ENCODE measurements around the gene CDK18. TPM values are rescaled to one million over a fixed set of nuclear protein-coding genes. Genes with fewer than 3 reads are reported as not detected.

Gene CDK18
- total RNA-seq, 1 donor from 2014 or later, result 0.68 TPM

DNA sequence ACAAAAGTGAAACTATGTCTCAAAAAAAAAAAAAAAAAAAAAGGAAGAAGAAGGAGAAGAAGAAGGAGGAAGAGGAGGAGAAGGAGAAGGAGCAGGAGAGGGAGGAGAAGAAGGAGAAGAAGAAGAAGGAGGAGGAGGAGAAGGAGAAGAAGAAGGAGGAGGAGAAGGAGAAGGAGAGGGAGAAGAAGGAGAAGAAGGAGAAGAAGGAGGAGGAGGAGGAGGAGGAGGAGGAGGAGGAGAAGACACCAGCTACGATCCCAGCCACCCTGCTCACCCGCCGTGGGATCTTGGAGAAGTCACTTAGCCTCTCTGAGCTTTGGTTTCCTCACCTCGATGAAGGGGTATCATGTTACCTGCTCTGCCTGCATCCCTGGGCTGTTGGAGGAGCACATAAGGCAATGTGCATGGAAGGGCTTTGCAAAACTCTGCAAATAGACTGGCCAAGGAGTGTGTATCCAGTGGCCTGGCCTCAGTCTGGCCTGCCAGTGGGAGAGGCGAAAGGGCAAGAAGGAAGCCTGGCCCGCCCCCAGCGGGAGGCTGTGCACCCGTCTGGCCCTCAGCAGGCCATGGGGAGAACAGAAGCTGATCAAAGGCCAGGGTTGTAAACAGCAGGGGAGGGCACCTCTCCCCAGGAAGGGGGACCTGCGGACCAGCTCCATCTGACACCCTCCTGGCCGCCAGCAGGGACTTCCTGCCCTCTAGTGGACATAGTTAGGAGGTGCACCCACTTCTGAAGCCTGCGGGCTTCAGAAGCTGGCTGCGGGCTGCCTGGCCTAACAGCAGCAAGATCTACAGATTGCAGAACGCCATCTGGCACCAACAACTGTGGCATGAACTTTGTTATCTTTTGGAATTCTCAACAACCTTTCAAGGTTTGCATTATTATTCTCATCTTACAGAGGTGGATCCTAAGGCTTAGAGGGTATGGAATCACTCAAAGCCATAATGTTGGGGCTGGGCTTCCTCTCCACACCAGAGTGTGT, 19.2 kb upstream of the CDK18 start:
- Mint-ChIP-seq H3K36me3 (ENCODE audit: low read depth) (no peaks in the 10 kb centered on the region), H3K27ac (no peak overlapping the region), H3K4me1 (ENCODE audit: low read depth) (peaks cover 13% of the 10 kb centered on the region), H3K9me3 (no peaks in the 10 kb centered on the region), H3K27me3 (ENCODE audit: low read depth) (peaks cover 52% of the 10 kb centered on the region), H3K4me3 (ENCODE audit: low read depth) (no peak overlapping the region)
- peak; percentile 53 for DNase-seq (ENCODE audit: low spot score)
- intact Hi-C loops (cut with micrococcal nuclease), result loop anchor here (1.0 kb wide), 1 partner anchor 131 kb away; no protein-coding TSS in a partner anchor

- intact Hi-C loops (cut with micrococcal nuclease), result no loop called here
- Mint-ChIP-seq H3K4me3 (ENCODE audit: low read depth) (no peak overlapping the region), H3K27me3 (ENCODE audit: low read depth) (peaks cover 47% of the 10 kb centered on the region), H3K9me3 (no peaks in the 10 kb centered on the region), H3K36me3 (ENCODE audit: low read depth) (no peaks in the 10 kb centered on the region), H3K4me1 (ENCODE audit: low read depth) (peaks cover 7% of the 10 kb centered on the region), H3K27ac (no peak overlapping the region)
- no peak for DNase-seq (ENCODE audit: low spot score)
Observed at GRCh38 chr1:205486258-205486657, 18.2 kb upstream of the CDK18 start.

- H3K27ac Mint-ChIP-seq, result no peak overlapping the region
Observed at GRCh38 chr1:205488074-205488723, 16.3 kb upstream of the CDK18 start.

GRCh38 chr1:205491794-205492193, 12.7 kb upstream of the CDK18 start:
- Mint-ChIP-seq H3K4me1 (ENCODE audit: low read depth) (peaks cover 6% of the 10 kb centered on the region), H3K4me3 (ENCODE audit: low read depth) (no peak overlapping the region), H3K27ac (no peak overlapping the region), H3K27me3 (ENCODE audit: low read depth) (peaks cover 37% of the 10 kb centered on the region), H3K9me3 (no peaks in the 10 kb centered on the region), H3K36me3 (ENCODE audit: low read depth) (no peaks in the 10 kb centered on the region)
- no peak for DNase-seq (ENCODE audit: low spot score)
- intact Hi-C loops (cut with micrococcal nuclease), result no loop called here

More at GRCh38 chr1:205488074-205488723, 16.3 kb upstream of the CDK18 start:
- Mint-ChIP-seq H3K4me1 (ENCODE audit: low read depth) (peaks cover 6% of the 10 kb centered on the region), H3K9me3 (no peaks in the 10 kb centered on the region), H3K27me3 (ENCODE audit: low read depth) (peaks cover 40% of the 10 kb centered on the region), H3K4me3 (ENCODE audit: low read depth) (no peak overlapping the region), H3K36me3 (ENCODE audit: low read depth) (no peaks in the 10 kb centered on the region)
- intact Hi-C loops (cut with micrococcal nuclease), result loop anchor here (1.0 kb wide), 1 partner anchor 36 kb away; no protein-coding TSS in a partner anchor
- no peak for DNase-seq (ENCODE audit: low spot score)

DNA sequence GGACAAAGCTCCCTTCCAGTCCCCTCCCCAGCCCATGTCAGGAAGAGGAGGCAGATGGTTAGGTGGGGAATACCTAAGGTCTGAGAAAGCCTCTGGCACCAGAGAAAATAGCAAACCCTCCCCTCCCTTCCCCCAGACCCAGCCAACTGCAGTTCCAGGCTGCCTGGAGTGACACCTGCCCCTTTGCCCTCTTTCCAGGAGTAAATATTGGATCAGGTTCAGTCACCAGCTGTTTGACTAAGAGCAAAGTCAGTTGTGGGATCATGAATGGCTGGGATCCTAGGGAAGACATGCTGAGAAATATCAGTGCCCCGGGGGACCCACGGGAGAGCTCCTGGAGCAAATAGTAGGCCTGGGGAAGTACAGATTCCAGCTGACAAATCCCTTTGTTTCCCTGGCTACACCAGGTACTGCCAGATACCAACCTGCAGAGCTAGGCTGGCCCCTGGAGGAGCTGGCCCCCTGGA, 12.2 kb upstream of the CDK18 start:
- no peaks in the 10 kb centered on the region for H3K9me3 Mint-ChIP-seq
- no peak overlapping the region for H3K4me3 Mint-ChIP-seq (ENCODE audit: low read depth)
- H3K36me3 Mint-ChIP-seq (ENCODE audit: low read depth), result no peaks in the 10 kb centered on the region

DNA sequence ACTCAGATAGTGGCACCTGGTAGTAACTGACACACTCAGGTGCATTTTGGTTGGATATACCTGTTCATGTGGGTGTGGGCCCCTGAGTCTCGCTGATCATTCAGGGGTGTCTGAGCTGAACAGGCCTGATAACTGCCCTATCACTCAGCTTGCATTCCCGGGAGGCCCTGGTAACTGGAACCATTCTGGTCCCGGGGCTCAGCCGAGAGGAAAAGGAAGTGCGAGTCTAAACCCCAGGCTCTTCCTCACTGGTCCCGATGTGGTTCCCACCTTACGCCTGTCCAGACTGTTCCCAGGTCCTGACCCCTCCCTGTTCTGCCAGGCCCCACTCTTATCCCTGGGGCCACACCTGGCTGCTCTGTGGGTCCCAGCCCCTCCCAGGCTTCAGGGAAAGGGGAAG, 11.7 kb upstream of the CDK18 start:
- intact Hi-C loops (cut with micrococcal nuclease), result no loop called here
- Mint-ChIP-seq H3K27ac (no peak overlapping the region), H3K9me3 (no peaks in the 10 kb centered on the region), H3K36me3 (ENCODE audit: low read depth) (no peaks in the 10 kb centered on the region), H3K4me3 (ENCODE audit: low read depth) (no peak overlapping the region), H3K4me1 (ENCODE audit: low read depth) (peaks cover 6% of the 10 kb centered on the region), H3K27me3 (ENCODE audit: low read depth) (peaks cover 37% of the 10 kb centered on the region)
- no peak for DNase-seq (ENCODE audit: low spot score)

More for the DNA sequence above, 12.2 kb upstream of the CDK18 start:
- no peak for DNase-seq (ENCODE audit: low spot score)
- Mint-ChIP-seq H3K27ac (no peak overlapping the region), H3K4me1 (ENCODE audit: low read depth) (peaks cover 6% of the 10 kb centered on the region), H3K27me3 (ENCODE audit: low read depth) (peaks cover 37% of the 10 kb centered on the region)
- intact Hi-C loops (cut with micrococcal nuclease), result no loop called here

GRCh38 chr1:205493241-205494085, 11.0 kb upstream of the CDK18 start:
- DNase-seq (ENCODE audit: low spot score), result no peak
- H3K36me3 Mint-ChIP-seq (ENCODE audit: low read depth), result no peaks in the 10 kb centered on the region
- H3K9me3 Mint-ChIP-seq, result no peaks in the 10 kb centered on the region
- peaks cover 6% of the 10 kb centered on the region for H3K4me1 Mint-ChIP-seq (ENCODE audit: low read depth)
- H3K4me3 Mint-ChIP-seq (ENCODE audit: low read depth), result no peak overlapping the region
- peaks cover 33% of the 10 kb centered on the region for H3K27me3 Mint-ChIP-seq (ENCODE audit: low read depth)
- H3K27ac Mint-ChIP-seq, result no peak overlapping the region
- intact Hi-C loops (cut with micrococcal nuclease), result no loop called here

DNA sequence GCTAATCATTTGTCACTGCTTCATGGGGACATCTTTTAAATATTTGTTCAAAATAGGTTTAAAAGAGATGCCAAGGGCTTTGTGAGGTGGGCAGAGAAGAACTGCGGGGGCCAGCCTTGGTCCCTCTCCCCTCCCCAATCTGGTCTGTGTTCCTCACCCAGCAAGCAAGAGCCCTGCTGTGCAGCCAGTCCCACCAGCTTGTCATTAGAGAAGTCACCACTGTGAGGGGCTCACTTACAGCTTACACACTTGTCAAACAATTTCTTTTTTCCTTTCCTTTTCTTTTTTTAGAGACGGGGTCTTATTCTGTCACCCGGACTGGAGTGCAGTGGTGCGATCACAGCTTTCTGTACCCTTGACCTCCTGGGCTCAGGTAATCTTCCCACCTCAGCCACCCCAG, 10.4 kb upstream of the CDK18 start:
- Mint-ChIP-seq H3K27ac (no peak overlapping the region), H3K9me3 (no peaks in the 10 kb centered on the region), H3K27me3 (ENCODE audit: low read depth) (peaks cover 32% of the 10 kb centered on the region), H3K4me3 (ENCODE audit: low read depth) (no peak overlapping the region), H3K4me1 (ENCODE audit: low read depth) (peaks cover 6% of the 10 kb centered on the region), H3K36me3 (ENCODE audit: low read depth) (no peaks in the 10 kb centered on the region)
- intact Hi-C loops (cut with micrococcal nuclease), result no loop called here
- DNase-seq (ENCODE audit: low spot score), result no peak

DNA sequence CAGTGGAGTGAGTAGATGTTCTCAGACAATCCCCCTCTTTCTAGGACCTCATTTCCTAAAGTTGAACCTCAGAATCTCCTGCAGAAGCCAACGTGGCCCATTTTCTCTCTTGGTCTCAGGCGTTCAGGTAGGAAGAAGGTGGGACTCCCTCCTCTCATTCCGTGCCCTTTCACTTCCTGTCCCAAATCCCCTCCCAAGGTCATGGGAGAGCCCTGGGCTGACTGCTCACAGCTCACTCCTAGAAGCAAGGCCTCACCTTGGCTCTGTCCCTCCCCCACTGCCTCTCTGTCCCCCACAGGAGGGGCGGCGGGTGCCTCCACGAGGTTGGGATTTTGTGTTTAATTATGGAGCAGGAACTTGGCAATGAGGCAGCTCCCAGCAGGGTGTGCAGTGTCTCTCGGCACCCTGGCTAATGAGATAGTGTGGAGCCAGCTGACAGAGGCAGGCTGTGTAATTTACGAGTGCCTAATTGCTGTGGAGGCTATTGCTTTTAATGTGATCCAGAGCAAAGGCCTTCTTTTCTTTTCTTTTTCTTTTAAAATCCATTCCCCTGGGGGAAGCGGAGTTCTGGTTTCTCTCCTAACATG, 9.1 kb upstream of the CDK18 start:
- Mint-ChIP-seq H3K27ac (no peak overlapping the region), H3K4me3 (ENCODE audit: low read depth) (no peak overlapping the region), H3K9me3 (no peaks in the 10 kb centered on the region), H3K36me3 (ENCODE audit: low read depth) (no peaks in the 10 kb centered on the region), H3K4me1 (ENCODE audit: low read depth) (no peaks in the 10 kb centered on the region), H3K27me3 (ENCODE audit: low read depth) (peaks cover 23% of the 10 kb centered on the region)
- DNase-seq (ENCODE audit: low spot score), result no peak
- intact Hi-C loops (cut with micrococcal nuclease), result no loop called here

- intact Hi-C loops (cut with micrococcal nuclease), result no loop called here
- Mint-ChIP-seq H3K4me3 (ENCODE audit: low read depth) (no peak overlapping the region), H3K36me3 (ENCODE audit: low read depth) (no peaks in the 10 kb centered on the region), H3K27me3 (ENCODE audit: low read depth) (peaks cover 20% of the 10 kb centered on the region), H3K9me3 (no peaks in the 10 kb centered on the region), H3K27ac (no peak overlapping the region), H3K4me1 (ENCODE audit: low read depth) (no peaks in the 10 kb centered on the region)
- DNase-seq (ENCODE audit: low spot score), result no peak
Observed at GRCh38 chr1:205496661-205497060, 7.8 kb upstream of the CDK18 start.

GRCh38 chr1:205497351-205497750, 7.1 kb upstream of the CDK18 start:
- Mint-ChIP-seq H3K4me3 (ENCODE audit: low read depth) (no peak overlapping the region), H3K4me1 (ENCODE audit: low read depth) (no peaks in the 10 kb centered on the region), H3K27me3 (ENCODE audit: low read depth) (peaks cover 16% of the 10 kb centered on the region), H3K27ac (no peak overlapping the region), H3K9me3 (no peaks in the 10 kb centered on the region), H3K36me3 (ENCODE audit: low read depth) (no peaks in the 10 kb centered on the region)
- intact Hi-C loops (cut with micrococcal nuclease), result no loop called here
- no peak for DNase-seq (ENCODE audit: low spot score)

GRCh38 chr1:205499789-205500188, 4.7 kb upstream of the CDK18 start:
- Mint-ChIP-seq H3K4me3 (ENCODE audit: low read depth) (no peak overlapping the region), H3K27ac (no peak overlapping the region), H3K36me3 (ENCODE audit: low read depth) (no peaks in the 10 kb centered on the region), H3K4me1 (ENCODE audit: low read depth) (peaks cover 2% of the 10 kb centered on the region), H3K27me3 (ENCODE audit: low read depth) (peaks cover 20% of the 10 kb centered on the region), H3K9me3 (no peaks in the 10 kb centered on the region)
- intact Hi-C loops (cut with micrococcal nuclease), result no loop called here
- DNase-seq (ENCODE audit: low spot score), result no peak
